CD4-positive, alpha-beta T cell (primary cell): ENCODE measurements around the gene ANKLE1. TPM values are rescaled to one million over a fixed set of nuclear protein-coding genes. Genes with fewer than 3 reads are reported as not detected.
A peak's percentile ranks its signal among the peaks of the same experiment; 100 is the strongest.

Source experiments
- ATAC-seq: fragments of 200-7000 bp; cut with Tn5 transposase; one replicate; pipeline ENCODE4 v1.10.0; 2022; ENCODE audit warnings: mild to moderate bottlenecking; ENCODE audit not compliant: poor library complexity
- CTCF ChIA-PET: fragments of 350-600 bp; sonication (Branson Sonifier 250); formaldehyde crosslinking; loops from one replicate; lab custom pipeline; 2021; ENCODE audit warnings: antibody characterized with exemption, inconsistent platforms; lab: Charles Lee
- POLR2A ChIA-PET: fragments of 350-600 bp; sonication (Branson Sonifier 250); formaldehyde crosslinking; loops from one replicate; lab custom pipeline; 2021; ENCODE audit warnings: antibody characterized with exemption, inconsistent platforms; lab: Charles Lee
- DNase-seq, 14 experiments: peaks; one replicate each; pipeline ENCODE4 v3.0.0-alpha.2; 2013 to 2020; ENCODE audit warnings: mixed read lengths in 2 of 14
- H3K27ac ChIP-seq, 2 donors: one replicate each; pipeline versions ENCODE4 v1.5.1 to v1.7.0; 2013; ENCODE audit warnings: low read length in 2 of 2, low read depth in 1 of 2, mild to moderate bottlenecking in 1 of 2
- H3K27me3 ChIP-seq, 2 experiments: 1 replicate in 1 of 2; 2 replicates in 1 of 2; pipeline versions ENCODE4 v1.6.1 to v1.7.0; 2013; ENCODE audit warnings: low read length in 2 of 2, control low read depth in 1 of 2, mild to moderate bottlenecking in 1 of 2, moderate library complexity in 1 of 2; ENCODE audit not compliant: insufficient read depth in 2 of 2, control insufficient read depth in 1 of 2
- H3K36me3 ChIP-seq: one replicate; pipeline ENCODE4 v1.6.1; 2013; ENCODE audit warnings: low read length, control low read depth; ENCODE audit not compliant: insufficient read depth
- H3K4me1 ChIP-seq: one replicate; pipeline ENCODE4 v1.6.1; 2013; ENCODE audit warnings: low read length, control low read depth; ENCODE audit not compliant: insufficient read depth
- H3K4me3 ChIP-seq: one replicate; pipeline ENCODE4 v1.5.1; 2013; ENCODE audit warnings: mild to moderate bottlenecking, low read length, moderate library complexity
- H3K9me3 ChIP-seq, 2 experiments: 1 replicate in 1 of 2; 2 replicates in 1 of 2; pipeline versions ENCODE4 v1.6.1 to v1.7.0; 2013; ENCODE audit warnings: low read length in 2 of 2, mild to moderate bottlenecking in 2 of 2, control low read depth in 1 of 2, moderate library complexity in 1 of 2; ENCODE audit not compliant: control insufficient read depth in 1 of 2, insufficient read depth in 1 of 2
- H3K27ac Mint-ChIP-seq: one replicate; pipeline ENCODE4 v1.8.0; 2020; ENCODE audit warnings: mixed read lengths
- H3K27me3 Mint-ChIP-seq: one replicate; pipeline ENCODE4 v1.8.0; 2021; ENCODE audit warnings: mixed read lengths
- H3K36me3 Mint-ChIP-seq: one replicate; pipeline ENCODE4 v1.8.0; 2021; ENCODE audit warnings: low read depth, mixed read lengths
- H3K4me1 Mint-ChIP-seq: one replicate; pipeline ENCODE4 v1.8.0; 2021; ENCODE audit warnings: low read depth, mixed read lengths
- H3K4me3 Mint-ChIP-seq: one replicate; pipeline ENCODE4 v1.8.0; 2020; ENCODE audit warnings: mild to moderate bottlenecking, mixed read lengths
- H3K9me3 Mint-ChIP-seq: one replicate; pipeline ENCODE4 v1.8.0; 2020; ENCODE audit warnings: mixed read lengths
- intact Hi-C, 2 experiments: fragments of 100-400 bp; cut with DNase I in 1 of 2; cut with micrococcal nuclease in 1 of 2; formaldehyde crosslinking; loops; one replicate each; pipeline versions ENCODE4 v1.15.1 to v1.9.0; 2023 to 2025; cut with DNase I, micrococcal nuclease
- total RNA-seq, 174 experiments: library from RNA in 2 of 174; stranded (reverse) in 2 of 174; gene quantifications; one replicate each; pipeline ENCODE4 v1.2.3 and lab custom pipeline; 2021 to 2026
- TF ChIP-seq, protein P1 (sequence below): fragments of 200-600 bp; IDR thresholded peaks from one replicate; pipeline ENCODE4 v1.8.0; 2022; ENCODE audit warnings: antibody characterized with exemption, mild to moderate bottlenecking

ANKLE1 gene
- total RNA-seq, 2 experiments from 2014 or later = 0.85 to 1.9 TPM

- no peak overlapping the region for H3K4me3 ChIP-seq
- no peaks in the 10 kb centered on the region for H3K9me3 ChIP-seq
- Mint-ChIP-seq H3K36me3 (no peaks in the 10 kb centered on the region), H3K27ac (no peak overlapping the region), H3K4me3 (peak overlapping the region; percentile 63), H3K27me3 (no peaks in the 10 kb centered on the region), H3K4me1 (peaks cover 6% of the 10 kb centered on the region), H3K9me3 (no peaks in the 10 kb centered on the region)
- H3K27ac ChIP-seq = no peak overlapping the region
- no peaks in the 10 kb centered on the region for H3K36me3 ChIP-seq
- intact Hi-C loops = no loop called here
- no peaks in the 10 kb centered on the region for H3K27me3 ChIP-seq
- no peak for DNase-seq
- POLR2A ChIA-PET = interaction anchor here (0.6 to 3.6 kb wide), 2 partner anchors 11 to 160 kb away, joined by 3 to 51 read pairs; partner anchors contain the start of gene OCEL1
- TF ChIP-seq, protein P1, sequence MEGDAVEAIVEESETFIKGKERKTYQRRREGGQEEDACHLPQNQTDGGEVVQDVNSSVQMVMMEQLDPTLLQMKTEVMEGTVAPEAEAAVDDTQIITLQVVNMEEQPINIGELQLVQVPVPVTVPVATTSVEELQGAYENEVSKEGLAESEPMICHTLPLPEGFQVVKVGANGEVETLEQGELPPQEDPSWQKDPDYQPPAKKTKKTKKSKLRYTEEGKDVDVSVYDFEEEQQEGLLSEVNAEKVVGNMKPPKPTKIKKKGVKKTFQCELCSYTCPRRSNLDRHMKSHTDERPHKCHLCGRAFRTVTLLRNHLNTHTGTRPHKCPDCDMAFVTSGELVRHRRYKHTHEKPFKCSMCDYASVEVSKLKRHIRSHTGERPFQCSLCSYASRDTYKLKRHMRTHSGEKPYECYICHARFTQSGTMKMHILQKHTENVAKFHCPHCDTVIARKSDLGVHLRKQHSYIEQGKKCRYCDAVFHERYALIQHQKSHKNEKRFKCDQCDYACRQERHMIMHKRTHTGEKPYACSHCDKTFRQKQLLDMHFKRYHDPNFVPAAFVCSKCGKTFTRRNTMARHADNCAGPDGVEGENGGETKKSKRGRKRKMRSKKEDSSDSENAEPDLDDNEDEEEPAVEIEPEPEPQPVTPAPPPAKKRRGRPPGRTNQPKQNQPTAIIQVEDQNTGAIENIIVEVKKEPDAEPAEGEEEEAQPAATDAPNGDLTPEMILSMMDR = no peak
- H3K4me1 ChIP-seq = peaks cover 22% of the 10 kb centered on the region
- ATAC-seq = no peak
- CTCF ChIA-PET = interaction anchor here (2.0 kb wide), 1 partner anchor 22 kb away, joined by 12 read pairs; the partner anchor contains the start of gene USE1
These were observed 44.7 kb upstream of the ANKLE1 start for GRCh38 chr19:17236811-17237543.

DNA sequence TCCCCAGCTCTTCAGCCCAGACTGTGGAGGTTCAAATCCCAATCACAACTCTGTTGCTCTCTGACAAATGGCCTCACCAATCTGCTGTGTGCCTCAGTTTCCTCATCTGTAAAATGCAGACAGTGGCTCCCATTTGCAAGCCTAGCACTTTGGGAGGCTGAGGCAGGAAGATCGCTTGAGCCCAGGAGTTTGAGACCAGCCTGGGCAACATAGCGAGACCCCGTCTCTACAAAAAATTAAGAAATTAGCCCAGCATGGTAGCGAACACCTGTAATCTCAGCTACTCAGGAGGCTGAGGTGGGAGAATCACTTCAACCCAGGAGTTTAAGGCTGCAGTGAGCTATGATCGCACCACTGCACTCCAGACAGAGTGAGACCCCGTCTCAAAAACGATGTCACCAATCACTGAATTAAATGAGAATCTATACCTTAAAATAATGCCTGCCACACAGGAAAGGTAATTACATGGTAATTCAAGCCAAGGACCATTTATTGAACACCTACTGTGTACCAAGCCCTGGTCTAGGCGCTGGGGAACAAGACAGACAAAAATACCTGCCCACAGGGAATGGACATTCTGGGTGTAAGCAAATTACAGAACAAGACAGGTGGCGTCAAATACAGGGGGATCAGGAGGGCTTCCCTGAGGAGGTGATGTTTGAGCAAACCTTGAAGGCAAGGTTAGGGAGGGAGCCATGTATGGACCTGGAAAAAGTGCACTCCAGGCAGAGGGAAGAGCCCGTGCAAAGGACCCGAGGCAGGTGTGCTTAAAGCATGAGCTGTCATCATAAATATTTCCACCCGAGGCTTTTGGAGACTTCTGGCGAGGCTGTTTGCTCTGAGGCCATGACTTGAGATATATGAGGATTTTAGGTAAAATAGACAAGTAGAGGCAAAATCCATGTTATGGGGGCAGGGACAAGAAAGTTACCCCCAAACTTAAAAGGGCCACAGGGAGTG is 43.7 kb upstream of the ANKLE1 start:
- Mint-ChIP-seq H3K9me3 (no peaks in the 10 kb centered on the region), H3K27ac (no peak overlapping the region), H3K4me3 (peak overlapping the region; percentile 57), H3K27me3 (no peaks in the 10 kb centered on the region), H3K4me1 (peaks cover 6% of the 10 kb centered on the region), H3K36me3 (no peaks in the 10 kb centered on the region)
- POLR2A ChIA-PET = interaction anchor here (0.6 to 0.7 kb wide), 2 partner anchors 163 to 910 kb away, joined by 3 to 4 read pairs; no protein-coding TSS in a partner anchor
- Histone ChIP-seq H3K36me3 (no peaks in the 10 kb centered on the region), H3K9me3 (no peaks in the 10 kb centered on the region), H3K4me1 (peaks cover 22% of the 10 kb centered on the region), H3K27ac (no peak overlapping the region), H3K4me3 (no peak overlapping the region), H3K27me3 (no peaks in the 10 kb centered on the region)
- intact Hi-C loops = no loop called here
- TF ChIP-seq, protein P1 = no peak
- CTCF ChIA-PET = no interaction called here
- DNase-seq (no peak), ATAC-seq (no peak)

- DNase-seq (no peak), ATAC-seq (no peak)
- H3K9me3 ChIP-seq = no peaks in the 10 kb centered on the region
- TF ChIP-seq, protein P1 = no peak
- no peaks in the 10 kb centered on the region for H3K27me3 Mint-ChIP-seq
- peak overlapping the region; percentile 39 for H3K4me3 Mint-ChIP-seq
- intact Hi-C loops = no loop called here
- no peaks in the 10 kb centered on the region for H3K27me3 ChIP-seq
- CTCF ChIA-PET = no interaction called here
- no peaks in the 10 kb centered on the region for H3K4me1 Mint-ChIP-seq
- H3K9me3 Mint-ChIP-seq = no peaks in the 10 kb centered on the region
- H3K36me3 Mint-ChIP-seq = no peaks in the 10 kb centered on the region
- no peak overlapping the region for H3K4me3 ChIP-seq
- H3K27ac Mint-ChIP-seq = no peak overlapping the region
- no peaks in the 10 kb centered on the region for H3K36me3 ChIP-seq
- H3K4me1 ChIP-seq = peaks cover 15% of the 10 kb centered on the region
- H3K27ac ChIP-seq = no peak overlapping the region
- POLR2A ChIA-PET = no interaction called here
These were observed 41.5 kb upstream of the ANKLE1 start for GRCh38 chr19:17240062-17240752.
